Right lobe of liver (tissue), 6 donors: Measurements from ENCODE around the gene CD83. TPM values are rescaled to one million over a fixed set of nuclear protein-coding genes. Genes with fewer than 3 reads are reported as not detected.

ENCODE experiments used
- ATAC-seq, 4 donors: fragments of 200-7000 bp; cut with Tn5 transposase; one replicate each; pipeline ENCODE4 v1.9.1; 2020; ENCODE audit warnings: mild to moderate bottlenecking in 4 of 4, moderate library complexity in 4 of 4
- DNase-seq, 3 donors: peaks; one replicate each; pipeline ENCODE4 v3.0.0-alpha.2; 2020
- H3K27ac ChIP-seq, 3 donors: fragments of 200-600 bp; one replicate each; pipeline ENCODE4 v1.8.0; 2022
- H3K27me3 ChIP-seq, 2 donors: fragments of 200-600 bp; one replicate each; pipeline ENCODE4 v1.8.0; 2022
- H3K36me3 ChIP-seq, 4 donors: fragments of 200-600 bp; sonication (generic) in 1 of 4; one replicate each; pipeline versions ENCODE4 v1.5.1 to v1.8.0; 2017 to 2022; ENCODE audit warnings: control low read depth in 1 of 4
- H3K4me1 ChIP-seq, 4 donors: fragments of 200-600 bp; sonication (generic) in 1 of 4; one replicate each; pipeline versions ENCODE4 v1.5.1 to v1.8.0; 2017 to 2022; ENCODE audit warnings: control low read depth in 1 of 4
- H3K4me3 ChIP-seq, 3 donors: fragments of 200-600 bp; one replicate each; pipeline ENCODE4 v1.8.0; 2022
- H3K9me3 ChIP-seq, 4 donors: fragments of 200-600 bp; sonication (generic) in 1 of 4; one replicate each; pipeline versions ENCODE4 v1.5.1 to v1.8.0; 2017 to 2022; ENCODE audit warnings: control low read depth in 1 of 4
- POLR2A ChIP-seq: fragments of 450-650 bp; IDR thresholded peaks from one replicate; pipeline ENCODE4 v1.6.1; 2017; ENCODE audit warnings: antibody characterized with exemption, mild to moderate bottlenecking
- WGBS: methylation state at CpG from one replicate; pipeline ENCODE4 v1.1.6; 2018; ENCODE audit warnings: low coverage, low lambda C conversion rate; ENCODE audit not compliant: insufficient coverage; ENCODE audit errors: missing lambda C conversion rate; 5-methylcytosine and 5-hydroxymethylcytosine counted together
- intact Hi-C, 2 donors: fragments of 100-400 bp; cut with DNase I; formaldehyde crosslinking; loops; one replicate each; pipeline versions ENCODE4 v1.11.2 to v1.14.1; 2022
- total RNA-seq, 6 experiments: library from RNA; depleted of rRNA in 2 of 6; stranded (reverse); fragments of >200 nt in 2 of 6; fragmentation: NEBNext Ultra II Directional in 3 of 6; extraction: Animal tissue kit (Norgen Biotek cat#: 25700) in 3 of 6; gene quantifications; one replicate each; pipeline versions ENCODE4 v1.1.0 to v1.2.4, GENCODE V29; 2016 to 2023
- TF ChIP-seq, protein P1 (sequence below), 4 donors: fragments of 200-600 bp in 3 of 4; fragments of 450-650 bp in 1 of 4; IDR thresholded peaks; one replicate each; pipeline versions ENCODE4 v1.5.1 to v1.8.0; 2016 to 2022; ENCODE audit warnings: antibody characterized with exemption in 4 of 4, mild to moderate bottlenecking in 2 of 4
- donor health status: DM: no; HTN: yes; CAD: no.
- donor health status: DM: no; HTN: no; CAD: no.
- donor health status: DM: no; HTN: no; CAD: no.
- donor health status: DM: no; HTN: yes; CAD: no.
- donor health status: DM: no; HTN: yes; CAD: no.

The CD83 gene
- total RNA-seq, 6 experiments from 2014 or later, result 0.32 to 5.2 (median 1.1) TPM

DNA sequence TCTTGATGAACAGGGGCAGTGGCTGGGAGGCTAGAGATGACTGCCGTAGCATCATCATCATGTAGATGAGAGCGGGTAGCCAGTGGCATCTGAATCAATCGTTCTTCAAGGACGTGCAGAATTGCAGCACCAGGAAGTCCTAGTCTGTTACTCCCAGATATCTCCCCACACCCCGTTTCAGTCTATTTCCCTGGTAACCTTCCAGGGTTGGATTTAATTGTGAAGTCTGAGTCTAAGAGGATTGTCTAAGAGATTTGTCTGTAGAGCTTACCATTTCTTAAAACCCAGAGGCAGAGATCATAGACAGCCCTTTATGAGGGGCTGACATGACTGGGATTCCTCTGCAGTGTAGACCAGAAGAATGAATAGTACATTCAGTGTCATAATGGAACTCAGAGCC is 16.6 kb upstream of the CD83 start:
- H3K27ac ChIP-seq, result no peak overlapping the region
- DNase-seq (no peak), ATAC-seq (no peak)
- H3K4me3 ChIP-seq, result no peak overlapping the region
- H3K36me3 ChIP-seq, result no peaks in the 10 kb centered on the region
- H3K27me3 ChIP-seq, result no peaks in the 10 kb centered on the region
- no peak for TF ChIP-seq POLR2A
- TF ChIP-seq, protein P1, sequence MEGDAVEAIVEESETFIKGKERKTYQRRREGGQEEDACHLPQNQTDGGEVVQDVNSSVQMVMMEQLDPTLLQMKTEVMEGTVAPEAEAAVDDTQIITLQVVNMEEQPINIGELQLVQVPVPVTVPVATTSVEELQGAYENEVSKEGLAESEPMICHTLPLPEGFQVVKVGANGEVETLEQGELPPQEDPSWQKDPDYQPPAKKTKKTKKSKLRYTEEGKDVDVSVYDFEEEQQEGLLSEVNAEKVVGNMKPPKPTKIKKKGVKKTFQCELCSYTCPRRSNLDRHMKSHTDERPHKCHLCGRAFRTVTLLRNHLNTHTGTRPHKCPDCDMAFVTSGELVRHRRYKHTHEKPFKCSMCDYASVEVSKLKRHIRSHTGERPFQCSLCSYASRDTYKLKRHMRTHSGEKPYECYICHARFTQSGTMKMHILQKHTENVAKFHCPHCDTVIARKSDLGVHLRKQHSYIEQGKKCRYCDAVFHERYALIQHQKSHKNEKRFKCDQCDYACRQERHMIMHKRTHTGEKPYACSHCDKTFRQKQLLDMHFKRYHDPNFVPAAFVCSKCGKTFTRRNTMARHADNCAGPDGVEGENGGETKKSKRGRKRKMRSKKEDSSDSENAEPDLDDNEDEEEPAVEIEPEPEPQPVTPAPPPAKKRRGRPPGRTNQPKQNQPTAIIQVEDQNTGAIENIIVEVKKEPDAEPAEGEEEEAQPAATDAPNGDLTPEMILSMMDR (IDR thresholded peaks at IDR 0.05), result no peak
- H3K9me3 ChIP-seq, result no peaks in the 10 kb centered on the region
- 75% methylated on average over 5 of the region's 5 CpGs for WGBS
- intact Hi-C loops, result no loop called here
- H3K4me1 ChIP-seq, result no peaks in the 10 kb centered on the region

DNA sequence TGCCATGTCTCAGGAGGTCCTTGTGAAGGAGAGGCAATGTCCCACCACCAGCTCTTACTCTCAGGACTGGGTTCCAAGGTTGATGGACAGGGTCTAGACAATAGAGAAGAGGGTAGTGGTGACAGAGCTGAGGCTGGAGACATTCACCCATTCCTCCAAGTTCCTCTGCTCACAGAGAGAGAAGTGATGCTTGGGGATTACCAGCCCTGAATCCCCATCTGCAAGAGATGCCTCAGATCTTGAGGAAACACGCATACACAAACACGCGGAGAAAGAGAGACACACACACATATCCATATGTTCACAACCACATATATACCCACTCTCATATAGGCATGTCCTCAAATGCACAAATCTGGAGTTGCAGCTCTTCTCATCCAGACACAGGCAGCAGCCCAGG is 15.2 kb upstream of the CD83 start:
- no peak for DNase-seq
- Histone ChIP-seq H3K27ac (no peak overlapping the region), H3K36me3 (no peaks in the 10 kb centered on the region), H3K4me1 (no peaks in the 10 kb centered on the region), H3K4me3 (no peak overlapping the region), H3K27me3 (no peaks in the 10 kb centered on the region), H3K9me3 (no peaks in the 10 kb centered on the region)
- ATAC-seq, result no peak
- intact Hi-C loops, result no loop called here
- 90% methylated on average over 3 of the region's 3 CpGs for WGBS
- TF ChIP-seq, protein P1 (IDR thresholded peaks at IDR 0.05), result no peak
- no peak for TF ChIP-seq POLR2A

DNA sequence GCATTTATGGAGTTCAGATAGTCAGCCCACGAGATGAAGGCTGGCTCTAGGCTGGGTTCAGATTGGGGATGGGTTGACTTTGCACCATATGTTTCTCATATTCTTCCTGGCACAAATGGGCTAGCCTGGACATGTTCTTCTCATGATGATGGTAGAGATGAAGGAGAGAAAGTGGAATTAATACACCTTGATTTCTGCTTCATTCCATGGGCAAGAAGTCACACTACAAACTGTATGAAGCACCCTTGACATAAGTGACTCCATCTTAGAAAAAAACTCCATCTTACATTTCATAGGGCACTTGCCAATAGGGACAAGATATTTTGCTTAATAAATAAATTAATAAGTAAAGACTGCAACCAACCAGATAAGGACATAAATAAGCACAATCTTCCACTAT is 12.0 kb upstream of the CD83 start:
- Histone ChIP-seq H3K27me3 (no peaks in the 10 kb centered on the region), H3K4me3 (no peak overlapping the region), H3K27ac (no peak overlapping the region), H3K9me3 (no peaks in the 10 kb centered on the region), H3K4me1 (no peaks in the 10 kb centered on the region), H3K36me3 (no peaks in the 10 kb centered on the region)
- no peak for TF ChIP-seq POLR2A
- TF ChIP-seq, protein P1 (IDR thresholded peaks at IDR 0.05), result no peak
- 9% methylated on average over 1 of the region's 1 CpG for WGBS
- ATAC-seq (no peak), DNase-seq (no peak)
- intact Hi-C loops, result no loop called here

DNA sequence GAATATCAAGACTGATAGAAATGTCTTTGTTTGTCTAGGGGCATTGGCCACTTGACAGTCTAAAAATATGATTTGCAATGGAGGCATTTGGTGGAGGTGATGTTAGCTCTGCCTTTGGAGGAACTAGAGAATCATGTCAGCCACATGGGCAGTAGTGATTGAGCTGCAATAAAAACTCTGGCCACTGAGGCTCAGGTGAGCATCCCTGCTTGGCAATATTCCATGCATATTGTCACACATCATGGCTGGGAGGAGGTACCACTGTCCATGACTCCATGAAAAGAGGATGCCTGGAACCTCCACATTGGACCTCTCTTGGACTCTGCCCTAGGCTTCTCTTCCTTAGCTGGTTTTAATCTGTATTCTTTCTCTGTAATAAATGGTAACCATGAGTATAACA is 10.6 kb upstream of the CD83 start:
- intact Hi-C loops, result no loop called here
- TF ChIP-seq POLR2A, result no peak
- TF ChIP-seq, protein P1 (IDR thresholded peaks at IDR 0.05), result no peak

More for the DNA sequence above, 10.6 kb upstream of the CD83 start:
- no peak overlapping the region for H3K27ac ChIP-seq
- H3K27me3 ChIP-seq, result no peaks in the 10 kb centered on the region
- H3K9me3 ChIP-seq, result no peaks in the 10 kb centered on the region
- no peak overlapping the region for H3K4me3 ChIP-seq
- H3K4me1 ChIP-seq, result no peaks in the 10 kb centered on the region
- DNase-seq (no peak), ATAC-seq (no peak)
- no peaks in the 10 kb centered on the region for H3K36me3 ChIP-seq
